GM19238 (cell line): ENCODE measurements around the gene OR2T5.
"Not testable (repeated sequence)": the region's sequence is repeated elsewhere in the genome, so short reads cannot be mapped to it uniquely, and the experiment has no call there.

ENCODE experiments used
- DNase-seq: peaks from one replicate; pipeline ENCODE4 v3.0.0; 2011; ENCODE audit warnings: low spot score; ENCODE audit not compliant: insufficient read length

The OR2T5 gene

DNA sequence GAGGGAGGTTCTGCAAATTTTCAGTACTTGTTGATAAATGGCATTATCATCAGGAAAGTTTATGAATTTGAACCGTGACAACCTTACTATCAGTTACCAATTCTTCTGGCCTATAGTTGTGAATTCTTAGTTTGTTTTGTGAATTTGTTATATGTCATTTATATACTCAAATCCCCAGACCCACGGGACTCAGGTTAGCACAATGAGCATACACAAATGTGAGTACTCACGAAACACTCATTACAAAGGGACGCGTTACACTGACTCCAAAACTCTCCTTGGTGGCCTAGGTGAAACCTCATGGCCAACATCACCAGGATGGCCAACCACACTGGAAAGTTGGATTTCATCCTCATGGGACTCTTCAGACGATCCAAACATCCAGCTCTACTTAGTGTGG lies at the start of gene OR2T5:
OR2T5 (plus strand) TSS at position 301 of the 400 bp plus-strand sequence; CDS start at position 301, 0 bp downstream.
- not testable (repeated sequence) for DNase-seq

DNA sequence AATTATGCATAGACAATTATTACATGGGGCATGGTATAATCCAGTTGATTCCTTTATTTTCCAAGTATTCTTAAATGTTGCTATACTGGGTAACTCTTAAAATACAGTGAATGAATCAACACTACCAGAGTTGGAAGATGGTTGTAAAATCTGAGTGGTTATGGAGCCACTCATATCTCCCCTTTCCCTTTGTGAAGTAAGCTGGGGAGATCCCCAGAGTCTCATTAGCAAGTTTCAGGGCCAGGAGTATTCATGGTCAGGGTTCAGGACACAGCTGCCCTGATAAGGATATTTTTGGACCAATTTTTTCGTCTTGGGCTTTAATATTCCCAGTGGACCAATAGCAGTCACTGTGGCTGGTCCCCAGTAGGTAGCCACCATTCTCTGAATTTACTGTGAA lies 49.7 kb upstream of the OR2T5 start:
- DNase-seq, result not testable (repeated sequence)

- not testable (repeated sequence) for DNase-seq
Measured at GRCh38 chr1:248439283-248439682, 49.1 kb upstream of the OR2T5 start.

- not testable (repeated sequence) for DNase-seq
Measured at GRCh38 chr1:248442500-248443277, 45.7 kb upstream of the OR2T5 start.

GRCh38 chr1:248444603-248445002 lies 43.8 kb upstream of the OR2T5 start:
- not testable (repeated sequence) for DNase-seq

DNA sequence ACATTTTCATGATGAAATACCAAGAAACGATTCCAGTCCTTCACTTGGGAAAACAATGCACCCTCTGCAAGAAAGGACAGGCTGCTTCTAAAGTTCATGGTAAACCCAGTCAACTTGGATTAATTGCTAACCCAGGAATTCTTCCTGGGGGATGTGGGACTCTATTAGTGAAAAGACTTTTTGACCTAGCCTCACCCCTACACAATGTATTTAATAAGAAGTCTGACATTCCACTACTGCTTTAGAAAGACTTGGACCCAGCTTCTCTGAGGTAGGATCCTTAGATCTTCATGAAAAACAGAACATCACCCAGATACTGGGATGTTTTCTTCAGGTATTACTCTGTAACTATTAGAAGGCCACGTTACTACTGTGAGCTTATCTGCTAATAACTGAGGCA lies 43.0 kb upstream of the OR2T5 start, which contains the start of gene OR2T2:
OR2T2 (plus strand) TSS at position 239 of the 400 bp plus-strand sequence. CDS start 7,161 bp downstream, outside the sequence.
- DNase-seq, result not testable (repeated sequence)

- DNase-seq, result not testable (repeated sequence)
Measured at GRCh38 chr1:248448409-248449074, 39.8 kb upstream of the OR2T5 start.

GRCh38 chr1:248449821-248450465 lies 38.4 kb upstream of the OR2T5 start:
- DNase-seq, result not testable (repeated sequence)

DNA sequence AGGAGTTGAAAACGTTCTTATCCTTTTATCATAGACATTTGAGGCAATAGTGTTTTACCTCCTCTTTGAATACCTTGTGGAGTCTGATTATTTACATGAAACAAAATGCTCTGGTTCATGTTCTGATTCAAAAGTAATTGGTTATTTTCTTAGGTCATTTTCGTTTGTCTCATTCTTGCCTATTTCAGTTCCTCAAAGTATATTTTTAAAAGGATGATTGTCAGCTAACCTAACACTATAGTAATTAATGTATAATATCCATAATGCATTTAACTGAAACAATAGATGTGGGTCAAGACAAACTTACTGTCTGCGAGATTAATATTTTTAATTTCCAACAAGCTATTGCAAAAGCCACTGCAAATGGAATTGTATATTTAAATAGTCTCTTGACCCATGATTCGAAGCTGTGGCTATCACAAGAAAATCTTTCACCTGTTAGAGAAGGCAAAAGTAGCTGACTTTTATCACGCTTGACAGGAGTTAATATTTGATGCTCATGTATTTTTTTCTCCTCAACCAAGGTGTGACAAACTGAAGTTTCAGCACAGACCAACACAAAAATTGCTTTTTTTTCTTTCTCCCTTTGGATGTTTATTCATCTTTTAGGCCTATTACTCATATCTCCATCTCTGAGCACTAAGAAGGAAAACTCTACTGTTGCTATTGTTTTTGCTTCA lies 37.8 kb upstream of the OR2T5 start:
- DNase-seq, result not testable (repeated sequence)

GRCh38 chr1:248453619-248454018 lies 34.8 kb upstream of the OR2T5 start:
- DNase-seq, result not testable (repeated sequence)

DNA sequence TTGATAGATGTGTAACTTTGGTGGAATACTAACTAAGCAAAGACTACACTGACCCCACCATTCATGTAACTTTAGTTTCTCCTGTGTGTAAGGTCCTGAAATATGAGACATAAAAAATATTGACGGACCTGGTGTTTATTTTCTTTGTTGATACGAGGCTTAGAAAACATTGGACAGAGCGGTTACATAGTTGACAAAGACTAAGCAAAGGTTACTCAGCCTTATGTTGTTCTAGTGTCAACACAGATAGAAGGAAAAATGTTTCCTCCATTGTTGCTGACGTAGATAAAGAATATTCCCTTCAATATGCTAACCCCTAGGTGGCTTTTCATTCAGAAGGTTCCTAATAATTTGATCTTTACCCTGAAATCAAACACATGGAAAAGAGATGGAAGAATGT lies 33.3 kb upstream of the OR2T5 start:
- DNase-seq, result not testable (repeated sequence)

DNA sequence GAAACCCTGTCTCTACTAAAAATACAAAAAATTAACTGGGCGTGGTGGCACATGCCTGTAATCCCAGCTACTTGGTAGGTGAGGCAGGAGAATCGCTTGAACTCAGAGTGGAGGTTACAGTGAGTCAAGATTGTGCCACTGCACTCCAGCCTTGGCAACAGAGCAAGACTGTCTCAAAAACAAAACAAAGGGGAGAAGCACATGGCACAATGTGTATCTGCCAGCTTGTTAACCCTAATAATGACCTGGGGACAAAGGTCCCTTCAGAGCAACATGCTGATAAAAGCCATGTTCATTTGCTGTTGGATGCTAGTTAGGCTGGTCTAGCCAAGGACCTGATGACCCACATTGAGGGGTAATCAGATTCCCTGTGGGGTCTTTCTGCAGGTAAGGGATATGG lies 31.8 kb upstream of the OR2T5 start:
- DNase-seq, result not testable (repeated sequence)

DNA sequence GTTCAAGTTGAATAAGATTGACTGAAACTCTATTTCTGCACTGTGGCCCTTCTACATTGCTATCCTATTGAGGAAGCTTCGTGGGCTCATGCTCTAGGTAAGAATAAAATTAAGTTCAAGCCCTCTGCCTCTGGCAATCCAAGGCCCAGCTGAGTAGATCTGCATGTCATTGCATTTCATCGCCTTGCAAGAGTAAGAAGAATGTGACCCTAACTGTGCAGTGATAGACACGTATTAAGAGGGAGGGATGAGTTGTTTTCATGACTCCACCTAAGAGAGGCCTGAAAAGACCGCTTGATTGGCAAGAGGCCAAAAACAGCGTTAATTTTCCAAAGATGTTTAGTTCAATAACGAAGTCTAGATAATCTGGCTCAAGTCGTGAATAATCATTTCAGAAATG lies 29.3 kb upstream of the OR2T5 start:
- not testable (repeated sequence) for DNase-seq

GRCh38 chr1:248471154-248471553 lies 17.2 kb upstream of the OR2T5 start:
- no peak for DNase-seq

- not testable (repeated sequence) for DNase-seq
Measured at GRCh38 chr1:248472111-248472510, 16.3 kb upstream of the OR2T5 start.

DNA sequence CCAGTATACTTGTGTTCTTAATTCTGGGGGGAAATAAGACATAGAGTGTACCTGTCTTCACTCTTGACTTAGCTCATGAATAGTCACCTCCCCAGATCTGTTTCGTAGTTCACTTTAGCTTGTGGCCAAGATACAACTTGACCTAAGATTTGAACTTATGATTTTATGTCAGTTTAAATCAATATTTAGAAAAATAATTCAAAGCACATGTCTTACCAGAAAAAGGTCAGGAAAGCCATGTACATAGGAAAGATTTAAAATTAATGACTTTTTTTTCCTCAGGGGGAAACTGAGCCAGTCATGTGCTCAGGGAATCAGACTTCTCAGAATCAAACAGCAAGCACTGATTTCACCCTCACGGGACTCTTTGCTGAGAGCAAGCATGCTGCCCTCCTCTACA lies 15.3 kb upstream of the OR2T5 start, which contains the start of gene OR2T3:
OR2T3 (plus strand) TSS at position 301 of the 400 bp plus-strand sequence; CDS start at position 301, 0 bp downstream.
- DNase-seq, result not testable (repeated sequence)

GRCh38 chr1:248475660-248476059 lies 12.7 kb upstream of the OR2T5 start:
- not testable (repeated sequence) for DNase-seq

GRCh38 chr1:248481686-248482579 lies 6.5 kb upstream of the OR2T5 start:
- DNase-seq, result not testable (repeated sequence)

DNA sequence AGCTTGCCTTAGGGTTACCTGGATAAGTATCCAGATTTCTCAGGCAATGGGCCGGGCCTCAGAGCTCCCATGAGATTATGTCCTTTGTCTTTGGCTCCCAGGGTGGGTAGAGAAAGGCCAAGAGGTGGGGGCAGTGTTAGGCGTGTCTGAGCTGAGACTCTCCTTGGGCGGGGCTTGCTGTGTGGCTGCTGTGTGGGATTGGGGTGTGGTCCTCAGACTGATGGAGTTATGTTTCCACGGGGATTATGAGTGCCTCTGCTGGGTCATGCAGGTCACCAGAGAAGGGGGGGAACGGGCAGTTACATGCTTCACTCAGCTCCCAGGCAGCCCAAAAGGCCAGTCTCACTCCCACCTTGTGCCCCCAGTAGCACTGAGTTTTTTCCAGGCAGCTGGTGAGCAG lies 8.3 kb downstream of the OR2T5 start:
- DNase-seq, result not testable (repeated sequence)
